GM10266 (cell line): ENCODE data around the gene PPP1R12A.

Source experiments
- DNase-seq: peaks from one replicate; pipeline ENCODE4 v3.0.0; 2012; ENCODE audit errors: extremely low spot score
- TF ChIP-seq, protein P1 (sequence below): IDR thresholded peaks from 2 replicates; pipeline ENCODE4 v1.5.1; 2012; ENCODE audit warnings: mild to moderate bottlenecking, low read depth; ENCODE audit not compliant: control insufficient read depth, insufficient read depth; ENCODE audit errors: missing control alignments

PPP1R12A gene

GRCh38 chr12:79973801-79974200, 38.9 kb upstream of the PPP1R12A start:
- no peak for DNase-seq
- TF ChIP-seq, protein P1, sequence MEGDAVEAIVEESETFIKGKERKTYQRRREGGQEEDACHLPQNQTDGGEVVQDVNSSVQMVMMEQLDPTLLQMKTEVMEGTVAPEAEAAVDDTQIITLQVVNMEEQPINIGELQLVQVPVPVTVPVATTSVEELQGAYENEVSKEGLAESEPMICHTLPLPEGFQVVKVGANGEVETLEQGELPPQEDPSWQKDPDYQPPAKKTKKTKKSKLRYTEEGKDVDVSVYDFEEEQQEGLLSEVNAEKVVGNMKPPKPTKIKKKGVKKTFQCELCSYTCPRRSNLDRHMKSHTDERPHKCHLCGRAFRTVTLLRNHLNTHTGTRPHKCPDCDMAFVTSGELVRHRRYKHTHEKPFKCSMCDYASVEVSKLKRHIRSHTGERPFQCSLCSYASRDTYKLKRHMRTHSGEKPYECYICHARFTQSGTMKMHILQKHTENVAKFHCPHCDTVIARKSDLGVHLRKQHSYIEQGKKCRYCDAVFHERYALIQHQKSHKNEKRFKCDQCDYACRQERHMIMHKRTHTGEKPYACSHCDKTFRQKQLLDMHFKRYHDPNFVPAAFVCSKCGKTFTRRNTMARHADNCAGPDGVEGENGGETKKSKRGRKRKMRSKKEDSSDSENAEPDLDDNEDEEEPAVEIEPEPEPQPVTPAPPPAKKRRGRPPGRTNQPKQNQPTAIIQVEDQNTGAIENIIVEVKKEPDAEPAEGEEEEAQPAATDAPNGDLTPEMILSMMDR: no peak

DNA sequence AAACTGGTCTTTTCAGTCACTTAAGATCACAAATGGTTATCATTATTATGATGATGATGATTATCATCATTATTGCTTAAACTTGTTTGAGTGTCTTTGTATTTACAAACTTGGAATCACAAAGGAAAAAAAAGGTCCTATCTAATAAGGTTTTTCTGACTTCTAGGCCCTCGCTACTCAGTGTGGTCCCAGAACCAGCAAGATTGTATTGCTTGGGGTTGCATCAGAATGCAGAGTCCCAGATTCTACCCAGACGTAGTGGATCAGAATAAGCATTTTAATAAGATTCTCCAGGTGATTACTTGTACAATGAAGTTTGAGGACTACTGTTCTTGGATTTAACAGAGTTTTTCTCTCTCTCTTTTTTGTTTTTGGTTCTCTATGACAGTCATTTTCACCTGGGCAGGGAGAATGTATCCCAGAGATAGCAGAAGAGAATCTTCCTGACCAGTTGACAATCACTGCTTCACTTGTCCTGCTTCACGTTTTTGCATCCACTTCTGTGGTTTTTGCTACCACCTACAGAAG, 29.3 kb upstream of the PPP1R12A start:
- TF ChIP-seq, protein P1: no peak
- DNase-seq: no peak

DNA sequence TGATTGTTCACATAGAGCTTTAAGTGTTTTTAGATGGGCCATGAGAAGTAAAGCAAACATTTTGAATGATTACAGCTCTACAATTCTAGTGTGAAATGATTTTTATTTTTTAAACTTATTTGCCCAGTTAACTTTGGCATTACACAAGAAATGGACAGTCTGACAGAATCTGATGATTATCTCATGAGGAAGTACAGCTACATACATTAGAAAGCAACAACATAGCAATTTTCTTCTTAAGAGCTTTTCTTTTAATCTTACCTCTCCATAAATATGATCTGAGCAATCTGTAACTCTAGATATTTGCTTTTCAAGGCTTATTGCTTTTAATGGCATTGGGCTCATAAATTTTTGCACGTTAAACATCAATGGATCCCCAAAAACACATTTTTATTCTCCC, 26.5 kb upstream of the PPP1R12A start:
- DNase-seq: no peak

GRCh38 chr12:79959484-79959883, 24.6 kb upstream of the PPP1R12A start:
- DNase-seq: no peak
- TF ChIP-seq, protein P1: no peak

More for the DNA sequence above, 26.5 kb upstream of the PPP1R12A start:
- TF ChIP-seq, protein P1: no peak

DNA sequence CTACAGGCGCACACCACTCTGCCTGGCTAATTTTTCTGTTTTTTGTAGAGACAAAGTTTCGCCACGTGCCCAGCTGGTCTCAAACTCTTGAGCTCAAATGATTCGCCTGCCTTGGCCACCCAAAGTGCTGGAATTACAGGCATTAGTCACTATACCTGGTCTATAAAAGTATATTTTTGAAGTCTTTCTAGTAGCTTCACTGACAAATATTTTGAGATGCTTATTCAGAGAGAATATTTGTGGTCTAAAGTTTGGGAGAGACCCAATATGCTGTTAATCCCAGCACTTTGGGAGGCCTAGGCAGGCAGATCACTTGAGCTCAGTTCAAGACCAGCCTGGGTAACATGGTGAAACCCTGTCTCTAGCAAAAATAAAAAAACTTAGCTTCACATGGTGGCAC, 22.0 kb upstream of the PPP1R12A start:
- TF ChIP-seq, protein P1: no peak
- no peak for DNase-seq

GRCh38 chr12:79955561-79955960, 20.7 kb upstream of the PPP1R12A start:
- DNase-seq: no peak
- TF ChIP-seq, protein P1: no peak

DNA sequence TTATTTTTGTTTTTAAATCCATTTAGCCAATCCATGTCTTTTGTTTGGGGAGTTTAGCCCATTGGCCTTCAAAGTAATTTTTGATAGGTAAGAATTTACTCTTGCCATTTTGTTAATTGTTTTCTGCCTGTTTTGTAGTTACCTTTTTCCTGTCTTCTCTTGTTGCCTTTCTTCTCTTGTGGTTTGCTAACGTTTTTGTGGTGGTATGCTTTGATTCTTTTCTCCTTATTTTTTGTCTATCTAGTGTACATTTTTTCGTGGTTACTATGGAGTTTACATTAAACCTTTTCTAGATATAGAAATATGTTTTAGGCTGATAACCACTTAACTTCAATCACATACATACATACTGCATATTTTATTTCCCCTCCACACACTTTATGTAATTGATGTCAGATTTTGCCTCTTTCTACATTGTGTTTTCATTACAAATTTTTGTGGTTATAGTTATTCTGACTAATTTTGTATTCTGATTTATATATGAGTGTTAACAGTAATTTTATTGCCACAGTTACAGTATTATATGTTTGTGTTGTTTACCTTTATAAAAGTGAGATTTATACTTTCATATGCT, 19.2 kb upstream of the PPP1R12A start:
- no peak for DNase-seq
- TF ChIP-seq, protein P1: no peak
